GM18868 (cell line): ENCODE results near the gene CDKL5.
"Not testable (repeated sequence)": the region's sequence is repeated elsewhere in the genome, so short reads cannot be mapped to it uniquely, and the experiment has no call there.

Experiments
- ATAC-seq: cut with Tn5 transposase; IDR thresholded peaks from one replicate; pipeline ENCODE4 v1.9.1; 2021; ENCODE audit warnings: mild to moderate bottlenecking, moderate library complexity; ENCODE audit not compliant: unreplicated experiment

The CDKL5 gene

DNA sequence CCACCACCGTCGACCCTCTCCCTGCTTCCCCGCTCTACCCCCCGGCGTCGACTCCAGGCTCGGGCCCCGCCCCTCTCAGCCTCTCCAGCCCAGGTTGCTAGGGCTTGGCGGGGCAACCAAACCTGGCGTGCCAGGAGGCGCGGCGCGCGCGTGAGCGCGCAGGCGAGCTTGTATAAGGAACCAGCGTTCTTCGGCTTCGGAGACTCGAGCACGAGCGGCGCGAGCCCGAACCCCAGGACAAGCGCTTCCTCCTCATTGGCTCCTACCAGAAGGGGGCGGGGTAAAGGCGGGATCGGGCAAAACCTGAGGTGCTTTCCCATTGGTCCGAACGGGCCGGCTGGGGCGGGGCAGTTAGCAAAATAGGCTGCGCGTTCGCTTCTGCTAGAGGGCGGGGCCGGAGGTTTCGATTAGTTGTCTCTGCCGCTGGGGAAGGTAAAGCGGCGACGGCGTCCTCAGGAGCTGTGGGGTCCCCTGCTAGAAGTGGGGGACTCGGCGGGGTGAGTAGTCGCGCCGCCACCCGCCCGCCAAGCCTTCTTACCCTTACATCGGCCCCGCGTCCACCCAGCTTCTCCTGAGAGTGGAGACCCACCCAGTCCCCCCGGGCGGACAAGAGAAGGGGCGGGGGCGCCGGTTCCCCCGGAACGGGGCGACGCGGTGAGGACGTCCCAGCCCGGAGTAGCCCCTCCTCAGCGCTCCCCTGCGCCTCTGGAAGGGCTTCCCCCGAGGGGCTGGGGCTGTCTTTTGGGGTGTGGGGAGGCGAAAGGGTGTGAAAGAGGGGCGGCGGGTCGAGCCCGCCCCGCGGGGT, at the start of gene CDKL5:
Gene CDKL5 (plus strand): TSS at position 410 of the 805 bp plus-strand sequence. CDS start 81,489 bp downstream, outside the sequence.
- peak; percentile 86 for ATAC-seq

DNA sequence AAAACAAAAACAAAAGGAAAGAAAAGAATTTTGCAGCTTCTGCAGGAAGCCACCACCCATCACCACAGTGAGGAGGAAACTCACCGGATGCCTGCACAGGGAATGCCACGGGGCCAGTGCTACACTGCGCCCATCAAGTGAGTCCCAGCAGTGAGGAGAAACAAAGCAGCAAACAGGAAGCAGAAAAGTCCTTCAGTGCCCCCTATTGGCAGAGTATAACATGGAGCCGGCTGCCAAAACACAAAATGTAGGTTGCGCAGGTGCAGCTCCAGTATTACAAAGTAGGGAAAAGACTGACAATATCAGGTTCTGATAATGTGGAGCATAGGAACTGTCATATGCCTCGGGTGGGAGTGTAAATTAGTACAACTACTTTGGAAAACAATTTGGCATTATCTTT, 47.6 kb upstream of the CDKL5 start:
- ATAC-seq = no peak

DNA sequence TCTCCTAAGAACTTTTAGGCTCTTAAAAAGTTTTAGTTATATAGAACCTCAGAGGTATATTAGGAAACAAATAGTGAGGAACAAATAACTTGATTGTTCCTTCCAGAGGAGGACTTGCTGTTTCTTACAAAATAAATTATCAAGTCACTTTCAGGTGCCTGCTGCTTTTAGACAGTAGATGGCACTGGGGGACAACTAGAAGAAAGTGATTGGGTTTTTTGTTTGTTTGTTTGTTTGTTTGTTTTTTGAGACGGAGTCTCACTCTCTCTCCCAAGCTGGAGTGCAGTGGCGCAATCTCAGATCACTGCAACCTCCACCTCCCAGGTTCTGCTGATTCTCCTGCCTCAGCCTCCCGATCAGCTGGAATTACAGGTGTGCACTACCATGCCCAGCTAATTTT, 35.4 kb upstream of the CDKL5 start:
- ATAC-seq = no peak

DNA sequence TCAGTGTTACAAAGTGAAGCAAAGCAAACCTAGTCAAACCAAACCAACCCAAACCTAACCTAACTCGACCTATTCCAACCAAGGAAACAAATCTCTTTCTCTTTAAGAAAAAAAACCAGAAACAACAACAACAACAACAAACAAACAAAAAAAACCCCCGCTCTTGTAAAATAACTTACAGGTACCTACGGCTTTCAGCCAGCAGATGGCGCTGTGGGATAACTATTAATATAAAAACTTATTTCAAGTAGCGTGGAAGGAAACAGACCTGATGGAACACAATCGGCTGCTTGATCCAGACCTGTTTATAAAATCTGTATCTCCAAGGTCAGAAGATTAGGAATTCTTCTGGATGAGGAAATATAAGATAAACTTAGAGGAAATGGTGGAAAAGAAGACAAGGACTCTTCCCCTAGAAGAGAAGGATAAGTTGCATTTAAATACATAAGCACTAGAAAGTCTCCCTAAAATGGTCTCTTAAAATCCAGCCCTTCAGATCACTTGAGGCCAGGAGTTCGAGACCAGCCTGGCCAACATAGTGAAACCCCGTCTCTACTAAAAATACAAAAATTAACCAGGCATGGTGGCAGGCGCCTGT, 34.4 kb upstream of the CDKL5 start:
- no peak for ATAC-seq

DNA sequence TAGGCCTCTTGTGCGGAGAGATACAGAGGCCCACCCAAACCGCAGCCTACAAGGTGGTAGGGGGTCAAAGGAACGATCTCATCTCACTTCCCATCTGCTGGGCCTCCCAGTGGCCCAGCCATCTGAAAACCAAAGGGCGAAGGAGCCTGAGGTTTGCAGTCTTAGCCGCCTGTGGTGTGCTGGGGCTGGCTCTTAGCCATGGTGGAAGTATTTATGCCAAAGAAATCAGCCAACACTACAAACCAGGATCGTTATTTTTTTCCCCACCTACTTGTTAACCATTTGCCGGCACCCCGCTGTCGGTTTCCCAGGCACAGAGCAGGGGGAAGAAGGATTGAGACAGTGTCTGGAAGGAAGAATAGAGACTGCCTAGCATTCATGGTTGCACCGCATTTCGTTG, 30.9 kb upstream of the CDKL5 start:
- no peak for ATAC-seq

DNA sequence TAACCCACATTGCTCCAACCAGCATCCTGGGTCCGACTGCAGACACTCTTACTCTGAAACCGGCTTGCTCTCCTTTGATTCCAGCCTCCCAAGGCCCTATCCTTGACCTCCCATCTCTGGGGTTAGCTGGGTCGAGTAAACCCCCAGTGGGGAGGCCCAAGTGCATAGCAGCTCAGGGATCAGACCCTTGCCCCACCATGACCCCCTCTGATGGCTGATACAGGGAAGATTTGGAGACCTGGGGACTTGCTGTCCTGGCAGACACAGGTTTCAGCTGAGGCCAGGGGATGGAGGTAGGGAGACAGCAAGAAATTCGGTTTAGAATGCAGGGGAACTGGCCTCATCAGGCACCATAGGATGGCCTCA, 23.6 kb upstream of the CDKL5 start:
- ATAC-seq = no peak

DNA sequence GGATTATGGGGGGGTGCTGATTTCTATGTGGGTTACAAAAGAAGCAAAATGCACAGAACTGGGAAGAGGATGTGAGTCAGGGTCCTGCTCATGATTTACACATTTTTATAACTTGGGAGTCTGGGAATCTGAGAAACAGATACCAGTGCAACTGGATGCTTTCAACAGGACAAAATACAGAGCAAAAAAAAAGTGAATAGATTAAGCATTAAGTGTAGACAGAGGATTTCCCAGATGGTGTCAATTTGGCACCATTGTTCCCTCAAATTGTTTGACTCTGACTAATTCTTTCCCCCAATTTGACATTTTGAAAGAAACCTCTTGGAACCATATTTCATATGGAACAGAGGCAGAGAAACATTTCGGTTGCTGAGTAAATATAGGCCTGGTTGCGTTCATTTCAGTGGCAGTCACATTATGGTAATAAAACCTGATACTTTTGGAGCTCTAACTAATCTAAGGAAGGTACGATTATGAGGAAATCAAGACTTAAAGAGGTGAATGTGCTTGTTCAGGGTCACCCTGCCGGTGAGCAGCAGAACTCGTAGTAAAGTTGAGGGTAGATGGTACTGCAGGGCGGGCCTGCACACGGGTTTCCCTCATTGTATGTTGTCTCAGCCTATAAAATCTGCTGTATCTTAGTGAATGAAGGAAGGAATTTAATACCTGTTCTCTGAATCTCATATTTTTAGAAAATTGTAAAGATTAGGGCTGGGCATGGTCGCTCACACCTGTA, 18.7 kb upstream of the CDKL5 start:
- ATAC-seq = no peak

DNA sequence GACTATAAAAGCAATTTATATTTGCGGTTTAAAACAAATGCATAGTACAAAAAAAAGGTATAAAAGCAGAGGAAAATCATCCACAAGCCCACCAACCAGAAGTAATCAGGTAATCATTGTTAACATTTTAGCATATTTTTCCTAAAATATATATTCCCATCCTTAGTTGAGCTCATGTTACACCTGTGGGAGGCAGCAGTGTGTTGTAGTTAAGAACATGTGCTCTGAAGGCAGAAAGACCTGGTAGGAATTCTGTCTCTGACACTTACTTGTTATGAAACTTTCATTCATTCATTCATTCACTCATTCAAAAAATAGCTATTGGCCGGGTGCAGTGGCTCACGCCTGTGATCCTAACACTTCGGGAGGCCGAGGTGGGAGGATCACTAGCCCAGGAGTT, 15.4 kb upstream of the CDKL5 start:
- no peak for ATAC-seq

DNA sequence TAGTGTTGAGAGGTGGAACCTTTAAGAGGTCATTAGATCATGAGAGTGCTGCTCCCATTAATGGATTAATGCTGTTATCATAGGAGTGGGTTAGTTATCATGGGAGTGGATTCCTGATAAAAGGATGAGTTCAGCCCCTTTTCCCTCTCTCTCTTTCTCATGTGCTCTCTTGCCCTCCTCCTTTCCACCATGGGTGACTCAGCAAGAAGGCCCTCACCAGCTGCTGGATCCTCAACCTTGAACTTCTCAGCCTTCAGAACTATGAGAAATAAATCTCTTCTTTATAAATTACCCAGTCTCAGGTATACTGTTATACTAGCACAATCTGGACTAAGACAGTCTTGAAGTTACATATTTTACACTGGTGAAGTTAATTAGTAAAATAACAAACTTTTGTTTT, 10.0 kb upstream of the CDKL5 start:
- no peak for ATAC-seq

DNA sequence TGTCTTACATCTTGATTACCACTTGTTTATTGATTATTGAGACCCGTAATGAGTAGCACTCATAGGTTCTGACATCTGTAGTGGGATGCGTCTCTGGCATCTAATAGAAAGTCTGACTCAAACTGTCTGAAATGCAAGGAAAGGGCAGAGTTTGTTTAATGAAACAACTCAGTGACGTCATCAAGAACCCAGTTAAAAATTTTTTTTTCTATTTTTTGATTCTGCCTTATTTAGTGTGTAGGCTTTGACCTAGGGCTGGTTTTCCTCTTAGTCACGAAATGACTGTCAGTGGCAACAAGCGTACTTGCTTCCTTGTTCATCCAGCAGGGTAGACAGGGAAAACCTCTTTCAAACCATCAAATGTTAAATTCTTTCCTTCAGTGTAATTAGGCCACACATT, 3.1 kb upstream of the CDKL5 start:
- no peak for ATAC-seq

DNA sequence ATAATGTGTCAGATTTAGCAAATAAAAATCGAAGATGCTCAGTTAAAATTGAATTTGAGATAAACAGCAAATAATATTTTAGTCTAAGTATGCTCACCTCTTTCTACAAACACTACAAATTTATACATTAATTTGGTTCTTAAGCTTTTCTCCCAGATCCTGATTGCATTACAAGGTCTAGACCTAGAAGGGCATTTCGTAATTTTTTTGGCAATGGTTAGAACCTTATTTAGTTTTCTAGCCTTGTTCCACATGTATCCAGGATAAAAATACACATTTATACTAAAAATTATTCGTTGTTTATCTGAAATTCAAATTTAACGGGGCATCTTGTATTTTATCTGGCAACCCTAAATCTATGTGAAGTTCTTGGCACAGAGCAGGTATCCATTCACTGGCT, 2.5 kb upstream of the CDKL5 start:
- no peak for ATAC-seq

DNA sequence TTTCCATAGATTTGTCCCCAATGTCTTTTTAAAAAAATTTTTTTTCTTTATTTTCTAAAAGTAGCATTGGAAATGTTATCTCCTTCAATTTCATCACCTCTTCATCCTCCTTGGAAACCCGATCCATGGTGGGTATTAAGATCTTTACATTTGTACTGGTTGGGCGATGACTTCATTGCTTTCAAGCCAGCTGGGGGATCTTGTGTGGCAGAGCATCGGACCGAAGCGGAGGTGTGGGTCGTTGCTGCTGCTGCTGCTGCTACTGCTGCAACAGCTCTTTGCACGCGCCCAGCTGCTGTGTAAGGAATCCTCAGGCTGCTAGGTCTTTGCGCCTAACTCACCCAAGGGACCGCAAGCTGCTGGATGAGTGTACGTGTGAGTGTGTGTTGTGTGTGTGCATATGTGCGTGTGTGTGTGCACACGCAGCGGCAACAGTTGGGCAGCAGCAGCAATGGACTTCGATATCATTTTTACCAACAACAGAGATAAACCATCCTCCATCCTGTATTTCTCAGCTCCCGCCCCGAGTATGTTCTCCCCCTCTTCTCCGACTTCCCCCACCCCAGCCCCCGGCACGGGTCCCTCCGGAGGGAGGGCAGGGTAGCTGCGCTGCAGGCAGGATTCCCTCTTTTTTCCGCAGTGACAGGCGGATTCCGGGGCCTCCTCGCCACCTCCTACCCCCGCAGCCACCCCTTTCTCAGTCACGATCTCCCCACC, 768 bp upstream of the CDKL5 start:
- ATAC-seq = peak; percentile 38

DNA sequence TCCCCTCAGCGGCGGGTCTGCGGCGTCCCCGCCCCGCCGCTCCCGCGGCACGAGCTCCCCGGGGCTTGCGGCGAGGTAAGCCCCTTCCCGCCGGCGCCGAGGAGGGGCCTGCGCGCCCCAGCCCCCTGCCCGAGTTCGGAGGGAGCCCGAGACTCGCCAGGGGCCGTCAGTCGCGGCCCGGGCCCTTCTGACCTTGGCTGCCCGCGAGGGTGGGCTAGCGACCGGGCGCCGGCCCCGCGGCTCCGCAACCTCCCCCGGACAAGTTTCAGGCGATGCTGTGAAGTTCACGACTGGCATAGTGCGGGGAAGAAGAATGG, 554 bp downstream of the CDKL5 start:
- ATAC-seq = no peak

DNA sequence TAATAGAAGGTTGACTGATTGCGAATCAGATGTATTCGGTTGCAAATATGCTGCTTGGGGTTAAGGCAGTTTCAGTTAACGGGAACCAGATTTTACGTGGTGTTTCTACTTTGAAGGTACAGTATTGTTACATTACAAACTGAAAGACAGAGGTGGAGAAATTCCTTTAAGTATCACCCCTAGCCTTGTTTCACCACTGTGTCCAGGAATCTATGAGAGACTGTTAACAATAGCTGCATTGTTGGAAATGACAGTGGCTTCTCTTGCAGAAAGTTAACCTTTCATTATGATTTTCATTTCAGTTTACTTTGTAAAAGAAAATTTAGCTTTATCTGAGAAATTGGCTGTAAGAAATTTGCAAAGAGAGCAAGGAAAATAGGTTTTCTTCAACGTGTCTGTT, 2.6 kb downstream of the CDKL5 start:
- ATAC-seq = no peak

DNA sequence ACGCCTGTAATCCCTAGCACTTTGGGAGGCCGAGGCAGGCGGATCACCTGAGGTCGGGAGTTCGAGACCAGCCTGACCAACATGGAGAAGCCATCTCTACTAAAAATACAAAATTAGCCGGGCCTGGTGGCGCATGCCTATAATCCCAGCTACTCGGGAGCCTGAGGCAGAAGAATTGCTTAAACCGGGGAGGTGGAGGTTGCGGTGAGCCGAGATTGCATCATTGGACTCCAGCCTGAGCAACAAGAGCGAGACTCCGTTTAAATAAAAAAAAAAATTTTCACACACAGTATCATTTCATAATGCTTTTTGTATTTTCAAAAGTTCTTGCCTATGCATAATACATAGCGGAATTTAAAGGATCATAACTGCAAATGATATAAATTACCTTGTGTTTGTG, 7.9 kb downstream of the CDKL5 start:
- ATAC-seq = not testable (repeated sequence)

DNA sequence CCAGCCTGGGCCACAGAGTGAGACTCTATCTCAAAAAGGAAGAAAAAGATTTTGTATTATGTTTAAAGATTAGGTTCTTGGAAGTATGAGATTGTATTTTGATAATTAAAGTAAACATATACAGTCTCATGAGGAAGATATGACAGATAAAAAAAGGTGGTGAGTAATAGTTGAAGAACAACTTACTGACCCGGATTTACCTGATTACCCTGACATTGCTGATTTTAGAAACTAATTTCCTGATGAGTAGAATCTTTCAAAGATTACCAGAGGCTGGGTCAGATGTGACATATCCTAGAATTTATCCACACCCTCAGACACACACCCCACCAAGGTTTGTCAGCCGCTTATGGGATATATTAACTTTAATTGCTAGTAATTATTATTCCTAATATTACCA, 9.5 kb downstream of the CDKL5 start:
- ATAC-seq = no peak

DNA sequence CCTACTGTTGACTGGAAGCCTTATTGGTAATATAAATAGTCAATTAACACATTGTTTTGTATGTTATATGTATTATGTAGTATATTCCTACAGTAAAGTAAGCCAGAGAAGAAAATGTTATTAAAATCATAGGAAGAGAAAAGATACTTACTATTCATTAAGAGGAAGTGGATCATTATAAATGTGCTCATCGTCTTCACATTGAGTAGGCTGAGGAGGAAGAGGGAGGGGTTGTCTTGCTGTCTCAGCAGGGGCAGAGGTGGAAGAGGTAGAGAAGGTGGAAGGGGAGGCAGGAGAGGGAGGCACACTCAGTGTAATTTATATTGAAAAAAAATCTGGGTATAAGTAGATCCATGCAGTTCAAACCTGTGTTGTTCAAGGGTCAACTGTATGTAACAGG, 10.6 kb downstream of the CDKL5 start:
- ATAC-seq = no peak

DNA sequence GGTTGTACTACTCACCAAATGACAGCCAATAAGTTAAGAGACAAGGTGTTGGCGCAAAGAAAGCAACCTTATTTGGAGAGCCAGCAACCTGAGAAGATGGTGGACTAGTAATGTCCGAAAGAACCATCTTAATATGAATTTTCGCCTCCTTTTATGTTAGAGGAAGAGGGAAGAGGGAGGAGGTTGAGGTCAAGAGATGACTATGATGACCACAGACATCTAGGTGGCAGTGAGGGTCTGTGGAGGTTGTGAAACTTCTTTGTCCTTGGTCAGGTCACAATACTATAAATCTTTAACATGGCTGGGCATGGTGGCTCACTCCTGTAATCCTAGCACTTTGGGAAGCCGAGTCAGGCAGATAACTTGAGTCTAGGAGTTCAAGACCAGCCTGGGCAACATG, 15.4 kb downstream of the CDKL5 start:
- no peak for ATAC-seq

DNA sequence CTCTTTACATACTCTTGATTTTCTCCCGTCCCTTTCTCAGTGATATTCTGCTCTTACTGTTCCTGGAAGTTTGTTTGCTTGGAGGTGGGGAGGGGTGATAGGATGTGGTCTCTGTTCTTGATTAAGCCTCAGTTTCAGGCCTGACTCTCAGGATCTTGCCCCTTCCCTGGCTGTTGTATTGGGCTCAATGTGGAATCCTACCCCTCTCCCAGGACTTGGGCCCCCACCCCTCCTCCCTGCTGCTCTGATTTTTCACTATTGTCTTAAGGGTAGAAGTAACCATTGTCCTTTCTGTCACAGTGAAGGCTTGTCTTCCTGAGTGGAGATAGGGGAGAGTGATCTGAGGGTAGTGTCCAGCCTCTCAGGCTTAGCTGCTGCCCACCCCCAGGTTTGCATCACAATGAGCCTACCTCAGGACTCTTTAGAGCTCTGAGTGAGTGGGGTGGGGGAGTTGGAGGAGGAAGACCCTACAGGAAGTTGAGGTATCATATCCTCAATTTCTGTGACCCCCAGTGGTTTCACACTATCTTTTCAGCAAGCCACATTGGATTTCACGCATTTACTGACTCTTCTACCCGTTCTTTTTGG, 16.5 kb downstream of the CDKL5 start:
- ATAC-seq = no peak

DNA sequence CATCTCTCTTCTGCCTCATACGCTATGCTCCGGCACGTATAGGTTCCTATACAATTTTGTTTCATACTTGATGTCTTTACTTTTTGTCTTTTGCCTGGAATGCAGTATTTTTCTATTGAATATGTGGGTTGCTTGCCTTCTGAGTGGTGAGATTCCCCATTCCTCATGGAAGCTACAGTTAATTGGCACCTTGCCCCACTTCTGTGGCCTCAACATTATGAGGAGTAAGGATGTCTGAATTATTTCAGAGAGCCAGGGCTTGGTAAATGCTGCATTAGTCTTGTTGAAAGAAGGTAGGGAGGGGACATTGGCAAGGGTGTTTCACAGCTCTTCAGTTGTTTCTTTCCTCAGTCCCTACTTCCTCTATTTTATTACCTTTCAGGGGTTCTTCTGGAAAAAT, 23.0 kb downstream of the CDKL5 start:
- no peak for ATAC-seq

DNA sequence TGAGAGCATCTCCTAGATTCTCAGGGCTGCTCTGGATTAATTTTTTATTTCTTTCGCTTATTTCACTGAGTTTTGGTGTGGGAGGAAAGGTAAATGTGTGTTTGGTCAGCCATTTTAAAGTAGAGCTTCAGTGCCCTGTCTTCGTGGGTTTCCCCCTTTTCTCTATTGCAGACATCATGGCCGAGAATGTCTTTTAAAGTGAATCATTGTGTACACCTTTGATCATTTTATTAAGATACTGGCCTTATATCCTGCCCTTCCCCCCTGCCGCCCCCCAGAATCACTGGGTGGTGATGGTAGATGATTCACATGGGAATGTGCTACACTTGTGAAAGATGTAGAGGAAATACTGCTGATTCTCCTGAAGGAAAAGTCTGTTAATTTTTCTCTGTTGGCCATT, 23.8 kb downstream of the CDKL5 start:
- ATAC-seq = no peak
